WTC11 (cell line): ENCODE results near the gene ZNF277. TPM values are rescaled to one million over a fixed set of nuclear protein-coding genes. Genes with fewer than 3 reads are reported as not detected.

ENCODE experiments used
- ATAC-seq: fragments of 200-7000 bp; cut with Tn5 transposase; 2 replicates; pipeline ENCODE4 v1.10.0; 2021; ENCODE audit warnings: mild to moderate bottlenecking, moderate library complexity
- CTCF ChIA-PET: fragments of 300-600 bp; sonication (Branson Sonifier 250); formaldehyde crosslinking; loops from one replicate; lab custom pipeline; 2021; ENCODE audit warnings: antibody characterized with exemption; lab: Charles Lee
- POLR2A ChIA-PET: fragments of 350-600 bp; sonication (Branson Sonifier 250); formaldehyde crosslinking; loops from one replicate; lab custom pipeline; 2021; ENCODE audit warnings: antibody characterized with exemption; lab: Charles Lee
- DNase-seq: peaks from one replicate; pipeline ENCODE4 v3.0.0; 2021; ENCODE audit warnings: low spot score
- H3K27ac Mint-ChIP-seq: 2 replicates; pipeline ENCODE4 v1.8.0; 2021; ENCODE audit warnings: mixed read lengths
- H3K27me3 Mint-ChIP-seq: 2 replicates; pipeline ENCODE4 v1.8.0; 2021; ENCODE audit warnings: low read depth, mild to moderate bottlenecking, moderate library complexity, mixed read lengths
- H3K36me3 Mint-ChIP-seq: 2 replicates; pipeline ENCODE4 v1.8.0; 2021; ENCODE audit warnings: mixed read lengths
- H3K4me1 Mint-ChIP-seq: 2 replicates; pipeline ENCODE4 v1.8.0; 2022; ENCODE audit warnings: mixed read lengths
- H3K4me3 Mint-ChIP-seq: 2 replicates; pipeline ENCODE4 v1.8.0; 2021; ENCODE audit warnings: mild to moderate bottlenecking, moderate library complexity, mixed read lengths
- H3K9me3 Mint-ChIP-seq: 2 replicates; pipeline ENCODE4 v1.8.0; 2021; ENCODE audit warnings: mixed read lengths
- ARID4B ChIP-seq: sonication (generic); formaldehyde crosslinking; IDR thresholded peaks from 2 replicates; pipeline ENCODE4 v1.8.0; 2023; ENCODE audit warnings: missing genetic modification reagents, mild to moderate bottlenecking, borderline replicate concordance
- CREB1 ChIP-seq: sonication (generic); formaldehyde crosslinking; IDR thresholded peaks from 2 replicates; pipeline ENCODE4 v1.8.0; 2023; ENCODE audit warnings: mild to moderate bottlenecking, missing genetic modification reagents
- KAT7 ChIP-seq: sonication (generic); formaldehyde crosslinking; IDR thresholded peaks from 2 replicates; pipeline ENCODE4 v1.8.1; 2023; ENCODE audit warnings: missing genetic modification reagents, mild to moderate bottlenecking, borderline replicate concordance
- NFE2L1 ChIP-seq: sonication (generic); formaldehyde crosslinking; IDR thresholded peaks from 2 replicates; pipeline ENCODE4 v1.8.1; 2023; ENCODE audit warnings: missing genetic modification reagents
- STAT6 ChIP-seq: sonication (generic); formaldehyde crosslinking; conservative IDR thresholded peaks from 2 replicates; pipeline ENCODE4 v1.8.1; 2023; ENCODE audit warnings: mild to moderate bottlenecking, low read depth, missing genetic modification reagents, moderate library complexity
- USF1 ChIP-seq: sonication (generic); formaldehyde crosslinking; IDR thresholded peaks from 2 replicates; pipeline ENCODE4 v1.8.0; 2022; ENCODE audit warnings: mild to moderate bottlenecking, missing genetic modification reagents
- ZNF396 ChIP-seq: fragments of 250-450 bp; sonication (Bioruptor Pico); IDR thresholded peaks from 2 replicates; pipeline ENCODE4 v1.8.0; 2021; ENCODE audit warnings: mild to moderate bottlenecking, moderate library complexity, borderline replicate concordance
- ZNF416 ChIP-seq: fragments of 250-450 bp; sonication (Bioruptor Pico); IDR thresholded peaks from 2 replicates; pipeline ENCODE4 v1.9.0; 2021; ENCODE audit warnings: mild to moderate bottlenecking, inconsistent platforms
- ZNF423 ChIP-seq: fragments of 250-450 bp; sonication (Bioruptor Pico); IDR thresholded peaks from 2 replicates; pipeline ENCODE4 v2.1.2; 2022; ENCODE audit warnings: mild to moderate bottlenecking, moderate library complexity
- ZNF512 ChIP-seq: sonication (generic); formaldehyde crosslinking; IDR thresholded peaks from 2 replicates; pipeline ENCODE4 v1.8.1; 2022; ENCODE audit warnings: missing genetic modification reagents, borderline replicate concordance
- total RNA-seq: library from RNA; stranded (reverse); gene quantifications from 3 replicates; pipeline ENCODE4 v1.2.3, GENCODE V29; 2021

ZNF277 gene
- total RNA-seq, 1 experiment from 2014 or later = 22.5 TPM

GRCh38 chr7:112267944-112268691 lies 61.6 kb downstream of the ZNF277 start:
- no peak for ATAC-seq
- Mint-ChIP-seq H3K36me3 (no peaks in the 10 kb centered on the region), H3K27me3 (no peaks in the 10 kb centered on the region), H3K4me1 (peaks cover 41% of the 10 kb centered on the region), H3K27ac (no peak overlapping the region), H3K4me3 (no peak overlapping the region), H3K9me3 (peaks cover 12% of the 10 kb centered on the region)
- DNase-seq = no peak
- ChIA-PET CTCF (no interaction called here), POLR2A (no interaction called here)
- TF ChIP-seq STAT6 (CRISPR knock-in tag) = no peak
- TF ChIP-seq ARID4B (CRISPR knock-in tag) = no peak
- TF ChIP-seq KAT7 (CRISPR knock-in tag) = no peak
- no peak for TF ChIP-seq NFE2L1 (CRISPR knock-in tag)

GRCh38 chr7:112271162-112271561 lies 64.7 kb downstream of the ZNF277 start:
- ATAC-seq = no peak
- Mint-ChIP-seq H3K4me3 (no peak overlapping the region), H3K9me3 (peaks cover 12% of the 10 kb centered on the region), H3K36me3 (no peaks in the 10 kb centered on the region), H3K4me1 (peaks cover 30% of the 10 kb centered on the region), H3K27me3 (no peaks in the 10 kb centered on the region), H3K27ac (no peak overlapping the region)
- ChIA-PET CTCF (no interaction called here), POLR2A (no interaction called here)
- TF ChIP-seq CREB1 (CRISPR knock-in tag) (no peak), USF1 (no peak), ZNF512 (no peak)
- no peak for DNase-seq

- peaks cover 12% of the 10 kb centered on the region for H3K9me3 Mint-ChIP-seq
- H3K27ac Mint-ChIP-seq = 0 out of 2 replicates have a peak overlapping the region, but pooled peaks have one; percentile 24
- DNase-seq (no peak), ATAC-seq (peak; percentile 73)
- POLR2A ChIA-PET = no interaction called here
- H3K36me3 Mint-ChIP-seq = no peaks in the 10 kb centered on the region
- H3K27me3 Mint-ChIP-seq = no peaks in the 10 kb centered on the region
- TF ChIP-seq ZNF416 (CRISPR knock-in tag) = no peak
- TF ChIP-seq ZNF396 = no peak
- TF ChIP-seq ZNF423 (CRISPR knock-in tag) = no peak
- H3K4me3 Mint-ChIP-seq = no peak overlapping the region
- CTCF ChIA-PET = no interaction called here
- peaks cover 19% of the 10 kb centered on the region for H3K4me1 Mint-ChIP-seq
These were observed 66.5 kb downstream of the ZNF277 start for GRCh38 chr7:112272921-112273561.
